ENCODE results near the gene RTEL1.
"Not testable (repeated sequence)": the region's sequence is repeated elsewhere in the genome, so short reads cannot be mapped to it uniquely, and the experiment has no call there.

RTEL1 gene

DNA sequence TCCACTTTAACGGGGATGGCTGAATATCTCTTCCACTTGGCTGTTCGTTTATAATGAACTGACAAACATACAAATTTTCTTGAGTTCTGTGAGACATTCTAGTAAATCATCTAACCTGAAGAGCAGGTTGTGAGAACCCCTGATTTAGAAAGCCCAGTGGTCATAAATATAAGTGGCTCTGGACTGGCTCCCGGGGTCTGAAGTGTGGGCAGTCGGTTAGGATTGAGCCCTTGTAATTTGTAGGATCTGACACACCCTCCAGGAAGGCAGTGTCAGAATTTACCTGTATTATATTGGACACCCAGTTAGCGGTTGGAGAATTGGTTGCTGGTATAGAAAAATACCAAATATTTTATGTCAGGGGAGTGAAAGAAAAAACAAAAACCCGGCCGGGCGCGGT, 24.4 kb upstream of the RTEL1 start:
- no peak for DNase-seq (ENCODE audit: low read depth)
- H3K4me3 ChIP-seq (ENCODE audit: low read depth, low read length): no peak overlapping the region
- TF ChIP-seq, protein P1, sequence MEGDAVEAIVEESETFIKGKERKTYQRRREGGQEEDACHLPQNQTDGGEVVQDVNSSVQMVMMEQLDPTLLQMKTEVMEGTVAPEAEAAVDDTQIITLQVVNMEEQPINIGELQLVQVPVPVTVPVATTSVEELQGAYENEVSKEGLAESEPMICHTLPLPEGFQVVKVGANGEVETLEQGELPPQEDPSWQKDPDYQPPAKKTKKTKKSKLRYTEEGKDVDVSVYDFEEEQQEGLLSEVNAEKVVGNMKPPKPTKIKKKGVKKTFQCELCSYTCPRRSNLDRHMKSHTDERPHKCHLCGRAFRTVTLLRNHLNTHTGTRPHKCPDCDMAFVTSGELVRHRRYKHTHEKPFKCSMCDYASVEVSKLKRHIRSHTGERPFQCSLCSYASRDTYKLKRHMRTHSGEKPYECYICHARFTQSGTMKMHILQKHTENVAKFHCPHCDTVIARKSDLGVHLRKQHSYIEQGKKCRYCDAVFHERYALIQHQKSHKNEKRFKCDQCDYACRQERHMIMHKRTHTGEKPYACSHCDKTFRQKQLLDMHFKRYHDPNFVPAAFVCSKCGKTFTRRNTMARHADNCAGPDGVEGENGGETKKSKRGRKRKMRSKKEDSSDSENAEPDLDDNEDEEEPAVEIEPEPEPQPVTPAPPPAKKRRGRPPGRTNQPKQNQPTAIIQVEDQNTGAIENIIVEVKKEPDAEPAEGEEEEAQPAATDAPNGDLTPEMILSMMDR (IDR thresholded peaks at IDR 0.05; ENCODE audit: control insufficient read depth, extremely low read depth, insufficient read depth): no peak

- H3K4me3 ChIP-seq (ENCODE audit: low read depth, low read length): no peak overlapping the region
- TF ChIP-seq, protein P1 (IDR thresholded peaks at IDR 0.05; ENCODE audit: control insufficient read depth, extremely low read depth, insufficient read depth): no peak
- no peak for DNase-seq (ENCODE audit: low read depth)
Observed at GRCh38 chr20:63635431-63636141, 22.5 kb upstream of the RTEL1 start.

DNA sequence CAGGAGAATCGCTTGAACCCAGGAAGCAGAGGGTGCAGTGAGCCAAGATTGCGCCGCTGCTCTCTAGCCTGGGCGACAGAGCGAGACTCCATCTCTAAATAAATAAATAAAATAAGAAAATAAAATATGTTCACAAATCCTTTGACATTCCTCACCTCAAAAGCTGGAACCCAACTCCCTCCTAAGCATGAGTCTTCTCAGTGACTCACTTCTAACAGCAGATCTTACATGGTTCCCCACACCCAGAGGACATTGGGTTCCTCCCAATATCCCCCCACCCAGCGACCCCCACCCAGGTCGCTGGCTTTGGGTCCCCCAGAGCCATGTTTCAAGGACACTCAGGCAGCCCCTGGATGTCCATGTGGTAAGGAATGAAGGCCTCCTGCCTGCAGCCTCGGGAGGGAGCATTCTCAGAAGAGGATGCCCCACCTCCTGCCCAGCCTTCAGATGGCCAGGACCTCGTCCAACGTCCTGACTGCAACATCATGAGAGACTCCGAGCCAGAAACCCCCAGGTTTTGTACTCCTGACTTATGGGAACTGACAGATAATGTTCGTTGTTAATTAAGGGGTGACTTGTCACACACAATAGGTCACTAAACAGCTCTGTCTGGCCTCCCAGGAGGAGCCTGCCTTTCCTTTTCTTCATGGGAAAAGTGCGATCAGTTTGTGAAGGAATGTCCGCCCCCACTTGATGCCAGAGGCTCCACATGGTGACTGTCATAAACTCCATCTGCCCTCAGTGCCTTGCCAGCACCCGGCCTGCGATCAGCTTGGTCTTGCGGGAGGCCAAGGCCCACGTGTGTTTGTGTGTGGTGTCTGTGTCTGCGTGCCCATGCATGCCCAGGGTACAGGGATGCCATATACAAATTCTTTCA, 21.1 kb upstream of the RTEL1 start:
- H3K4me3 ChIP-seq (ENCODE audit: low read depth, low read length): no peak overlapping the region
- no peak for DNase-seq (ENCODE audit: low read depth)
- TF ChIP-seq, protein P1 (IDR thresholded peaks at IDR 0.05; ENCODE audit: control insufficient read depth, extremely low read depth, insufficient read depth): no peak

DNA sequence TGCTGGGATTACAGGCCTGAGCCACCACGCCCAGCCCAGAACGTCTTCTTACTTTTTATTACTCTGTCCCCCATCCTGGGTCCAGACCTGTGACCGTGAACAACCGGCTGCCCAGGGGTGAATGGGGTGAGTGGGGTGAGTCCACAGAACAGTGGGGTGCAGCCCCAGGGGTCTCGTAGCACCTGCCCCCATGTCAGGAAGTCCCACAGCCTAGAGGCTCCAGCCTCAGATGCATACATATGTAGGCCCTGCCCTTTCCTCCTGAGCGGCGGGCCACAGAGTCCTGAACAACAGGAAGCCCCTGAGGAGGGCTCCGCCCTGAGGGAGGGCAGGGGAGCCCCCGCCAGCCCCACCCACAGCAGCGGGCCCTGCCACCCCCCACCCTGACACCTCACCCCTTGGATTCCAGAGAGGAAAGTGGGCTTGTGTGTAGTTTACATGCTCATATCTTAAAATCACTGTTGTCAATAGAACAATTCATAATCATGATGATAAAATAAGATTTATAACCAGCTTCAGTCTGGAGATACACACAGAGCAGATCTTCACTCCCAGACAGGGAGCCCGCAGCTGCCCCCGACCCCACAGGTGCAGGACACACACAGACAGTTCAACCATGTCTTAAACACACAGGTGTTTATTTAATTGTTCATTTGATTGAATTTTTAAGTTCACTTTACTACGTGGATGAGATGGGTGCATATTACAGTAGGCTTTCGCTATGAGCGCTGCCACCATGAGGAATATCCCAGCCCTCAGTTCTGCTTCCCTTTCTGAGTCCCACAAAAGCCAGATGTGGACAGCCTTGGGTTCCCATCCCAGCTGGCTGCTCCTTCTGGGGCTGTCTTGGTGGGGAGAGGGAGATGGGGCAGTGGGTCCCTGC, 18.8 kb upstream of the RTEL1 start:
- TF ChIP-seq, protein P1 (IDR thresholded peaks at IDR 0.05; ENCODE audit: control insufficient read depth, extremely low read depth, insufficient read depth): no peak
- H3K4me3 ChIP-seq (ENCODE audit: low read depth, low read length): no peak overlapping the region
- DNase-seq (ENCODE audit: low read depth): no peak

- no peak overlapping the region for H3K4me3 ChIP-seq (ENCODE audit: low read depth, low read length)
- TF ChIP-seq, protein P1 (IDR thresholded peaks at IDR 0.05; ENCODE audit: control insufficient read depth, extremely low read depth, insufficient read depth): no peak
- DNase-seq (ENCODE audit: low read depth): no peak
Observed at GRCh38 chr20:63640086-63640485, 18.0 kb upstream of the RTEL1 start.

GRCh38 chr20:63640686-63641085, 17.4 kb upstream of the RTEL1 start:
- DNase-seq (ENCODE audit: low read depth); H3K4me3 ChIP-seq (ENCODE audit: low read depth, low read length): not testable (repeated sequence)
